DND-41 (cell line): ENCODE results near the gene MDFI.

Experiments used
- ATAC-seq: fragments of 200-7000 bp; cut with Tn5 transposase; 3 replicates; pipeline ENCODE4 v1.9.1; 2021; ENCODE audit warnings: low read depth; ENCODE audit not compliant: insufficient read depth
- DNase-seq: peaks from one replicate; pipeline ENCODE4 v3.0.0-alpha.2; 2020
- H2AFZ ChIP-seq: 2 replicates; pipeline ENCODE4 v1.6.0; 2012; ENCODE audit warnings: low read depth, low read length
- H3K27ac ChIP-seq: 2 replicates; pipeline ENCODE4 v1.5.1; 2012; ENCODE audit warnings: low read length, inconsistent platforms
- H3K27me3 ChIP-seq: fragments of 200-600 bp; sonication (generic); 2 replicates; pipeline ENCODE4 v1.6.0; 2012; ENCODE audit warnings: low read length, mild to moderate bottlenecking, inconsistent platforms; ENCODE audit not compliant: insufficient read depth, poor library complexity
- H3K36me3 ChIP-seq: 2 replicates; pipeline ENCODE4 v1.5.1; 2012; ENCODE audit warnings: low read length, inconsistent platforms; ENCODE audit not compliant: insufficient read depth
- H3K4me1 ChIP-seq: 2 replicates; pipeline ENCODE4 v1.5.1; 2012; ENCODE audit warnings: mild to moderate bottlenecking, low read length; ENCODE audit not compliant: insufficient read depth
- H3K4me2 ChIP-seq: 2 replicates; pipeline ENCODE4 v1.6.0; 2012; ENCODE audit warnings: mild to moderate bottlenecking, moderate library complexity, low read length, inconsistent platforms; ENCODE audit not compliant: insufficient read depth
- H3K4me3 ChIP-seq, 2 experiments: fragments of 200-600 bp in 1 of 2; shearing (Covaris generic) in 1 of 2; 2 replicates each; pipeline ENCODE4 v1.5.1; 2012 to 2016; ENCODE audit warnings: inconsistent platforms in 2 of 2, low read length in 2 of 2, mild to moderate bottlenecking in 2 of 2, low read depth in 1 of 2, moderate library complexity in 1 of 2
- H3K79me2 ChIP-seq: 2 replicates; pipeline ENCODE4 v1.6.0; 2012; ENCODE audit warnings: low read length, inconsistent platforms; ENCODE audit not compliant: insufficient read depth
- H3K9ac ChIP-seq: 2 replicates; pipeline ENCODE4 v1.6.0; 2012; ENCODE audit warnings: low read depth, mild to moderate bottlenecking, inconsistent platforms, low read length, moderate library complexity
- H3K9me3 ChIP-seq: 2 replicates; pipeline ENCODE4 v1.5.1; 2012; ENCODE audit warnings: low read length, moderate library complexity, mild to moderate bottlenecking, inconsistent platforms; ENCODE audit not compliant: insufficient read depth, severe bottlenecking
- H4K20me1 ChIP-seq: 2 replicates; pipeline ENCODE4 v1.6.0; 2012; ENCODE audit warnings: low read length; ENCODE audit not compliant: insufficient read depth
- EZH2 ChIP-seq: IDR thresholded peaks from 3 replicates; pipeline ENCODE4 v1.6.1; 2012; ENCODE audit warnings: borderline replicate concordance, low read depth, mild to moderate bottlenecking, moderate library complexity, low read length, inconsistent platforms; ENCODE audit not compliant: severe bottlenecking
- TF ChIP-seq, protein P1 (sequence below): IDR thresholded peaks from 2 replicates; pipeline ENCODE4 v1.5.1; 2012; ENCODE audit warnings: borderline replicate concordance, low read length, moderate library complexity, mild to moderate bottlenecking; ENCODE audit not compliant: poor library complexity, severe bottlenecking; ENCODE audit errors: extremely low read depth

MDFI gene

DNA sequence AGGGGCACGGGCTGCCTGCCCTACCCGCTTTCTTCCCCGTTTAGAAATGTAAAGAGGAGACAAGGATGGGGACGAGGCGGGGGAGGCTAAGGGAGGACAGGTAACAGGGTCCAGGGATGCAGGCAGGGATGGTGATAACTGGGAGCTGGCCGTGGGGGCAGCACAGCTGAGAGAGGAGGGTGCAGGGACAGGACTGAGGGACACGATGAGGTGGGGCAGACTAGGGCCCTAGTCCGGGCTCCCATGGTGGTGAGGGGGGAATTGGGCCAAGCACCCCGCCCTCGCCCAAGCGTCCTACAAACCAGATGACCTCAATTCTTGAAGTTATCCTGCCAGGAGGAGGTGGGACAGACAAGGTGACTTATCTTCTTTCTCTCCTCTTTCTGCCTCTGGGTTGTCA, 44.4 kb upstream of the MDFI start:
- no peaks in the 10 kb centered on the region for H3K79me2 ChIP-seq
- no peak for DNase-seq
- no peak overlapping the region for H2AFZ ChIP-seq
- no peaks in the 10 kb centered on the region for H3K27me3 ChIP-seq
- TF ChIP-seq EZH2: no peak
- TF ChIP-seq, protein P1, sequence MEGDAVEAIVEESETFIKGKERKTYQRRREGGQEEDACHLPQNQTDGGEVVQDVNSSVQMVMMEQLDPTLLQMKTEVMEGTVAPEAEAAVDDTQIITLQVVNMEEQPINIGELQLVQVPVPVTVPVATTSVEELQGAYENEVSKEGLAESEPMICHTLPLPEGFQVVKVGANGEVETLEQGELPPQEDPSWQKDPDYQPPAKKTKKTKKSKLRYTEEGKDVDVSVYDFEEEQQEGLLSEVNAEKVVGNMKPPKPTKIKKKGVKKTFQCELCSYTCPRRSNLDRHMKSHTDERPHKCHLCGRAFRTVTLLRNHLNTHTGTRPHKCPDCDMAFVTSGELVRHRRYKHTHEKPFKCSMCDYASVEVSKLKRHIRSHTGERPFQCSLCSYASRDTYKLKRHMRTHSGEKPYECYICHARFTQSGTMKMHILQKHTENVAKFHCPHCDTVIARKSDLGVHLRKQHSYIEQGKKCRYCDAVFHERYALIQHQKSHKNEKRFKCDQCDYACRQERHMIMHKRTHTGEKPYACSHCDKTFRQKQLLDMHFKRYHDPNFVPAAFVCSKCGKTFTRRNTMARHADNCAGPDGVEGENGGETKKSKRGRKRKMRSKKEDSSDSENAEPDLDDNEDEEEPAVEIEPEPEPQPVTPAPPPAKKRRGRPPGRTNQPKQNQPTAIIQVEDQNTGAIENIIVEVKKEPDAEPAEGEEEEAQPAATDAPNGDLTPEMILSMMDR: no peak
- no peaks in the 10 kb centered on the region for H3K4me1 ChIP-seq
- peaks cover 76% of the 10 kb centered on the region for H3K36me3 ChIP-seq
- no peak overlapping the region for H3K4me2 ChIP-seq
- no peak overlapping the region for H3K9ac ChIP-seq
- H3K9me3 ChIP-seq: no peaks in the 10 kb centered on the region
- H4K20me1 ChIP-seq: no peaks in the 10 kb centered on the region
- no peak for ATAC-seq
- H3K27ac ChIP-seq: no peak overlapping the region
- no peak overlapping the region for H3K4me3 ChIP-seq

DNA sequence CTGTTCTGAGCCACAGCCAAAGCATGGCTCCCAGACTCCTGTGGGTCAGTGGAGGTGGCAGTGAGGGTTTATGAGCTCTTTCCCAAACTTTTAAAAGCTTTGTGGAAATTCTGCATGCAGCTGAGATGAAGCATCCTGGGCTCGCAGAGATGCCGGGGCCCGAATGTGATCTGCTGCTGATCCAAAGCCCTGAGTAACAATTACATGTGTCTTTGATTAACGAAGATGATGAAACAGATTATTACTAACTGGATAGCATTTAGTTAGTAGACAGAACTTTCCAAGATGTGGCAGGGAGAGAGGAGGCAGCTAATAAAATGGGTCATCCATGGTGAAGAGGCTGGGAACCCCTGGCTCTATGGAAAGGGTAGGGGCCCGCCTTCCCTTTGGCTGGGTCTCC, 43.9 kb upstream of the MDFI start:
- Histone ChIP-seq H3K4me2 (no peak overlapping the region), H3K79me2 (no peaks in the 10 kb centered on the region), H3K9ac (no peak overlapping the region), H2AFZ (no peak overlapping the region), H3K27me3 (no peaks in the 10 kb centered on the region), H3K36me3 (peaks cover 75% of the 10 kb centered on the region), H4K20me1 (no peaks in the 10 kb centered on the region), H3K4me1 (no peaks in the 10 kb centered on the region), H3K9me3 (no peaks in the 10 kb centered on the region), H3K27ac (no peak overlapping the region), H3K4me3 (no peak overlapping the region)
- ATAC-seq (no peak), DNase-seq (no peak)
- TF ChIP-seq EZH2: no peak
- TF ChIP-seq, protein P1: no peak

DNA sequence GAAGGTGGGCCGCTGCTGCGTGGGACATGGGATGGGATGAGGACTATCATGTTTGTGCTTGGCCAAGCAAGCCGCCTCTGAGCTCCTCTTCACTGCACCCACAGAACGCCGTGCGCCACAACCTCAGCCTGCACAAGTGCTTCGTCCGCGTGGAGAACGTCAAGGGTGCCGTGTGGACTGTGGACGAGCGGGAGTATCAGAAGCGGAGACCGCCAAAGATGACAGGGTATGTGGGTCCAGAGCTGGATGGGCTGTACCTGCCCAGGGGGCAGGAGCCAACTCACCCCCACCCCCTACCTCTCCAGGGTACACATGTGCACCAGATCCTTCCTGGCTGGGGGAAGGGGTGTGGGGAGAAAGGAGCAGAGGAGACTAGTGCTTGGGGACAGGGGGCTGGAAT, 43.5 kb upstream of the MDFI start:
- Histone ChIP-seq H2AFZ (no peak overlapping the region), H4K20me1 (no peaks in the 10 kb centered on the region), H3K4me2 (no peak overlapping the region), H3K9me3 (no peaks in the 10 kb centered on the region), H3K27me3 (no peaks in the 10 kb centered on the region), H3K79me2 (no peaks in the 10 kb centered on the region), H3K4me3 (no peak overlapping the region), H3K27ac (no peak overlapping the region), H3K36me3 (peaks cover 74% of the 10 kb centered on the region), H3K9ac (no peak overlapping the region), H3K4me1 (no peaks in the 10 kb centered on the region)
- DNase-seq: no peak
- TF ChIP-seq, protein P1: no peak
- no peak for TF ChIP-seq EZH2
- no peak for ATAC-seq

DNA sequence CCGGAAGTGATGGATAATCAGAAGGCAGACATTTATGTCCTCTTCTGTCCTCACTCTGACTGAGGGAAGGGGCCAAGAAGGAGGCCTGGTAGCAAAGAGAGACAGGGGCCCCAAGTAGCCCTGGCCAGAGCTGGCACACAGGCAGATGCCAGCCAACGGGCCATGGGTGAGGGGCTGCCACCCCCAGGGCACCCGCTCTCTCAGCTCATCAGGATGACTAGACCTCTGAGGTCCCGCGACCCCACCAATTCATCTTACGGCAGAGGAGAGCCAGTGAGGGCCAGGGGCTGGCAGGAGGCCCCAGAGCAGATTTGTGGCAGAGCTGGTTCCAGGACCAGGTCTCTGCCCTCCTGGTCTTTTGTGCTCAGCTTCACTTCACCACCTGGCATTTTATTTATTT, 43.1 kb upstream of the MDFI start:
- no peak for ATAC-seq

More for the DNA sequence above, 43.1 kb upstream of the MDFI start:
- Histone ChIP-seq H3K9ac (no peak overlapping the region), H2AFZ (no peak overlapping the region), H4K20me1 (no peaks in the 10 kb centered on the region), H3K27me3 (no peaks in the 10 kb centered on the region), H3K27ac (no peak overlapping the region), H3K79me2 (no peaks in the 10 kb centered on the region), H3K36me3 (peaks cover 70% of the 10 kb centered on the region), H3K9me3 (no peaks in the 10 kb centered on the region), H3K4me2 (no peak overlapping the region), H3K4me3 (no peak overlapping the region), H3K4me1 (no peaks in the 10 kb centered on the region)
- DNase-seq: no peak
- no peak for TF ChIP-seq EZH2
- TF ChIP-seq, protein P1: no peak
